HG03039 (cell line): Measurements from ENCODE around the gene TANGO6.
A peak's percentile ranks its signal among the peaks of the same experiment; 100 is the strongest.

Experiments used
- ATAC-seq: cut with Tn5 transposase; IDR thresholded peaks from one replicate; pipeline ENCODE4 v1.9.1; 2021; ENCODE audit warnings: mild to moderate bottlenecking, moderate library complexity; ENCODE audit not compliant: unreplicated experiment

The TANGO6 gene

GRCh38 chr16:69088684-69089083 is 245.4 kb downstream of the TANGO6 start:
- ATAC-seq = no peak

GRCh38 chr16:69089091-69089910 is 246.0 kb downstream of the TANGO6 start:
- no peak for ATAC-seq

GRCh38 chr16:69093974-69094373 is 250.6 kb downstream of the TANGO6 start:
- no peak for ATAC-seq

GRCh38 chr16:69094501-69094900 is 251.2 kb downstream of the TANGO6 start:
- ATAC-seq = no peak

GRCh38 chr16:69095193-69095592 is 251.9 kb downstream of the TANGO6 start:
- ATAC-seq = no peak

- no peak for ATAC-seq
Measured at GRCh38 chr16:69100071-69100691, 256.9 kb downstream of the TANGO6 start.

GRCh38 chr16:69105501-69106361 is 262.4 kb downstream of the TANGO6 start, which contains the start of gene HAS3:
Gene HAS3 (plus strand): TSS chr16:69105653. CDS start chr16:69109396, 3,743 bp downstream.
- ATAC-seq = no peak

- ATAC-seq = no peak
Measured at GRCh38 chr16:69106491-69107315, 263.4 kb downstream of the TANGO6 start.

- ATAC-seq = no peak
Measured at GRCh38 chr16:69107316-69107962, 264.1 kb downstream of the TANGO6 start.

- no peak for ATAC-seq
Measured at GRCh38 chr16:69108064-69108904, 265.0 kb downstream of the TANGO6 start.

GRCh38 chr16:69108905-69109252 is 265.5 kb downstream of the TANGO6 start:
- ATAC-seq = no peak

- ATAC-seq = no peak
Measured at GRCh38 chr16:69109486-69110270, 266.3 kb downstream of the TANGO6 start.

GRCh38 chr16:69110406-69110805 is 267.1 kb downstream of the TANGO6 start:
- ATAC-seq = no peak

GRCh38 chr16:69111216-69111875 is 268.0 kb downstream of the TANGO6 start:
- ATAC-seq = no peak

- no peak for ATAC-seq
Measured at GRCh38 chr16:69111876-69112230, 268.5 kb downstream of the TANGO6 start.

- ATAC-seq = peak; percentile 53
Measured at GRCh38 chr16:69112285-69113129, 269.2 kb downstream of the TANGO6 start.

- no peak for ATAC-seq
Measured at GRCh38 chr16:69113216-69113615, 269.9 kb downstream of the TANGO6 start.
